H9 (cell line): ENCODE results near the gene TTC12. TPM values are rescaled to one million over a fixed set of nuclear protein-coding genes. Genes with fewer than 3 reads are reported as not detected.
A peak's percentile ranks its signal among the peaks of the same experiment; 100 is the strongest.

ENCODE experiments used
- DNase-seq: peaks from one replicate; pipeline ENCODE4 v3.0.0-alpha.2; 2017
- H2AFZ ChIP-seq: one replicate; pipeline ENCODE4 v1.6.1; 2013; ENCODE audit warnings: mild to moderate bottlenecking, low read length, control low read depth, moderate library complexity
- H2AK5ac ChIP-seq: 2 replicates; pipeline ENCODE4 v1.6.1; 2013; ENCODE audit warnings: low read length, control low read depth, mixed read lengths; ENCODE audit not compliant: insufficient read length
- H2BK120ac ChIP-seq: one replicate; pipeline ENCODE4 v1.6.1; 2013; ENCODE audit warnings: low read depth, mild to moderate bottlenecking, low read length, control low read depth, inconsistent platforms; ENCODE audit not compliant: poor library complexity, severe bottlenecking
- H2BK12ac ChIP-seq: 2 replicates; pipeline ENCODE4 v1.6.1; 2013; ENCODE audit warnings: low read length, control low read depth, mixed read lengths, low read depth; ENCODE audit not compliant: insufficient read length
- H2BK15ac ChIP-seq: 2 replicates; pipeline ENCODE4 v1.6.1; 2013; ENCODE audit warnings: low read depth, low read length, control low read depth
- H2BK20ac ChIP-seq: one replicate; pipeline ENCODE4 v1.6.1; 2013; ENCODE audit warnings: low read depth, mild to moderate bottlenecking, low read length, control low read depth, inconsistent platforms; ENCODE audit not compliant: poor library complexity, severe bottlenecking
- H2BK5ac ChIP-seq: 2 replicates; pipeline ENCODE4 v1.6.1; 2013; ENCODE audit warnings: low read length, control low read depth, mixed read lengths; ENCODE audit not compliant: insufficient read length
- H3K14ac ChIP-seq: 2 replicates; pipeline ENCODE4 v1.6.1; 2013; ENCODE audit warnings: low read length, control low read depth; ENCODE audit not compliant: insufficient read depth
- H3K18ac ChIP-seq: 2 replicates; pipeline ENCODE4 v1.6.1; 2013; ENCODE audit warnings: low read depth, mild to moderate bottlenecking, mixed read lengths, low read length, control low read depth; ENCODE audit not compliant: insufficient read length
- H3K23ac ChIP-seq: 2 replicates; pipeline ENCODE4 v1.6.1; 2013; ENCODE audit warnings: low read length, control low read depth, mixed read lengths, low read depth; ENCODE audit not compliant: insufficient read length
- H3K23me2 ChIP-seq: 2 replicates; pipeline ENCODE4 v1.6.1; 2013; ENCODE audit warnings: low read depth, mild to moderate bottlenecking, mixed read lengths, low read length, control low read depth; ENCODE audit not compliant: insufficient read length, poor library complexity, severe bottlenecking
- H3K27ac ChIP-seq: 2 replicates; pipeline ENCODE4 v1.5.1; 2013; ENCODE audit warnings: low read length, control low read depth, mixed read lengths, low read depth; ENCODE audit not compliant: insufficient read length
- H3K27me3 ChIP-seq: 2 replicates; pipeline ENCODE4 v1.6.1; 2013; ENCODE audit warnings: low read length, control low read depth, inconsistent platforms; ENCODE audit not compliant: insufficient read depth
- H3K4ac ChIP-seq: 2 replicates; pipeline ENCODE4 v1.6.1; 2013; ENCODE audit warnings: low read depth, mild to moderate bottlenecking, control low read depth, inconsistent platforms, low read length, moderate library complexity
- H3K4me1 ChIP-seq: 2 replicates; pipeline ENCODE4 v1.6.1; 2013; ENCODE audit warnings: low read length, control low read depth, inconsistent platforms; ENCODE audit not compliant: insufficient read depth
- H3K4me2 ChIP-seq: 2 replicates; pipeline ENCODE4 v1.6.1; 2013; ENCODE audit warnings: low read length, control low read depth, mixed read lengths; ENCODE audit not compliant: insufficient read length, insufficient read depth
- H3K56ac ChIP-seq: 2 replicates; pipeline ENCODE4 v1.6.1; 2013; ENCODE audit warnings: low read depth, mild to moderate bottlenecking, mixed read lengths, low read length, control low read depth; ENCODE audit not compliant: insufficient read length
- H3K79me1 ChIP-seq: 2 replicates; pipeline ENCODE4 v1.6.1; 2013; ENCODE audit warnings: low read depth, mild to moderate bottlenecking, moderate library complexity, low read length, control low read depth, inconsistent platforms; ENCODE audit not compliant: insufficient read depth, poor library complexity, severe bottlenecking
- H3K79me2 ChIP-seq: 2 replicates; pipeline ENCODE4 v1.6.1; 2013; ENCODE audit warnings: low read length, control low read depth, inconsistent platforms; ENCODE audit not compliant: insufficient read depth
- H3K9ac ChIP-seq: 2 replicates; pipeline ENCODE4 v1.6.1; 2013; ENCODE audit warnings: low read length, control low read depth, mixed read lengths; ENCODE audit not compliant: insufficient read length; ENCODE audit errors: extremely low read depth
- H3K9me3 ChIP-seq: one replicate; pipeline ENCODE4 v1.6.1; 2013; ENCODE audit warnings: low read depth, low read length, inconsistent platforms; ENCODE audit not compliant: control insufficient read depth
- H3T11ph ChIP-seq: one replicate; pipeline ENCODE4 v1.6.1; 2013; ENCODE audit warnings: mild to moderate bottlenecking, low read length, control low read depth, inconsistent platforms
- H4K20me1 ChIP-seq: one replicate; pipeline ENCODE4 v1.6.1; 2013; ENCODE audit not compliant: control insufficient read depth, insufficient read length, insufficient read depth
- H4K5ac ChIP-seq: 2 replicates; pipeline ENCODE4 v1.6.1; 2013; ENCODE audit warnings: low read depth, mild to moderate bottlenecking, mixed read lengths, low read length, control low read depth; ENCODE audit not compliant: insufficient read length
- H4K8ac ChIP-seq: replicated peaks from 2 replicates; pipeline ENCODE4 v1.6.1; 2013; ENCODE audit warnings: low read length, control low read depth, mixed read lengths, low read depth; ENCODE audit not compliant: insufficient read length
- H4K91ac ChIP-seq: 2 replicates; pipeline ENCODE4 v1.6.1; 2013; ENCODE audit warnings: low read depth, mild to moderate bottlenecking, moderate library complexity, mixed read lengths, low read length, control low read depth; ENCODE audit not compliant: insufficient read length
- H3K27ac Mint-ChIP-seq, 3 experiments: 2 replicates in 2 of 3; 3 replicates in 1 of 3; pipeline ENCODE4 v1.8.0; 2020 to 2021; ENCODE audit warnings: mixed read lengths in 3 of 3, mild to moderate bottlenecking in 1 of 3, moderate library complexity in 1 of 3
- H3K27me3 Mint-ChIP-seq: 2 replicates; pipeline ENCODE4 v1.8.0; 2021; ENCODE audit warnings: low read depth, mild to moderate bottlenecking, moderate library complexity, mixed read lengths
- H3K36me3 Mint-ChIP-seq, 3 experiments: 2 replicates in 2 of 3; 3 replicates in 1 of 3; pipeline ENCODE4 v1.8.0; 2020 to 2021; ENCODE audit warnings: low read depth in 3 of 3, mixed read lengths in 3 of 3; ENCODE audit not compliant: insufficient read depth in 1 of 3
- H3K4me1 Mint-ChIP-seq, 2 experiments: 2 replicates each; pipeline ENCODE4 v1.8.0; 2020; ENCODE audit warnings: mixed read lengths in 2 of 2
- H3K4me3 Mint-ChIP-seq, 2 experiments: 2 replicates in 1 of 2; 3 replicates in 1 of 2; pipeline ENCODE4 v1.8.0; 2020 to 2021; ENCODE audit warnings: mild to moderate bottlenecking in 2 of 2, mixed read lengths in 2 of 2, moderate library complexity in 1 of 2
- H3K9me3 Mint-ChIP-seq, 2 experiments: 2 replicates in 1 of 2; 3 replicates in 1 of 2; pipeline ENCODE4 v1.8.0; 2020; ENCODE audit warnings: mild to moderate bottlenecking in 2 of 2, mixed read lengths in 2 of 2, moderate library complexity in 1 of 2
- CTCF ChIP-seq: fragments of 200-600 bp; sonication (generic); conservative IDR thresholded peaks from 3 replicates; pipeline ENCODE4 v1.8.0; 2021; ENCODE audit warnings: antibody characterized with exemption, mild to moderate bottlenecking
- WGBS: extraction: QIAGEN DNeasy Blood & Tissue Kit; methylation state at CpG from one replicate; pipeline ENCODE4 v1.1.7; 2013; ENCODE audit warnings: missing lambda C conversion rate, low lambda C conversion rate, mixed read lengths; ENCODE audit not compliant: insufficient read length; ENCODE audit errors: extremely low coverage; 5-methylcytosine and 5-hydroxymethylcytosine counted together
- total RNA-seq: library from RNA; stranded (reverse); gene quantifications from 2 replicates; pipeline ENCODE4 v1.2.1, GENCODE V29; 2021

Gene TTC12
- total RNA-seq, 1 experiment from 2014 or later = 8.3 TPM

- H2AK5ac ChIP-seq = no peak overlapping the region
- no peaks in the 10 kb centered on the region for H3K79me2 ChIP-seq
- H4K5ac ChIP-seq = no peak overlapping the region
- H4K20me1 ChIP-seq = no peaks in the 10 kb centered on the region
- H3K27ac ChIP-seq = no peak overlapping the region
- no peaks in the 10 kb centered on the region for H3K27me3 ChIP-seq
- WGBS = no CpG with 5 or more reads among the region's 3 CpGs
- no peak for TF ChIP-seq CTCF
- Mint-ChIP-seq H3K27me3 (no peaks in the 10 kb centered on the region; the same call in 1 of the 2 replicates), H3K4me3 (no peak overlapping the region), H3K27ac (no peak overlapping the region), H3K36me3 (no peaks in the 10 kb centered on the region; a peak in 1 of 7 replicates), H3K9me3 (no peaks in the 10 kb centered on the region), H3K4me1 (no peaks in the 10 kb centered on the region; a peak in 1 of 4 replicates)
- no peaks in the 10 kb centered on the region for H3K79me1 ChIP-seq
- no peak overlapping the region for H3K23ac ChIP-seq
- no peak overlapping the region for H2BK12ac ChIP-seq
- no peak overlapping the region for H2BK5ac ChIP-seq
- no peak overlapping the region for H3K56ac ChIP-seq
- no peak overlapping the region for H3K9ac ChIP-seq
- no peaks in the 10 kb centered on the region for H3K4me1 ChIP-seq
- H3T11ph ChIP-seq = no peak overlapping the region
- H3K14ac ChIP-seq = no peak overlapping the region
- no peak overlapping the region for H2BK120ac ChIP-seq
- peak overlapping the region; percentile 25 for H3K18ac ChIP-seq
- no peak overlapping the region for H3K4ac ChIP-seq
- no peaks in the 10 kb centered on the region for H3K23me2 ChIP-seq
- H2BK15ac ChIP-seq = no peak overlapping the region
- no peak for DNase-seq
- H2BK20ac ChIP-seq = no peak overlapping the region
- no peak overlapping the region for H2AFZ ChIP-seq
- no peak overlapping the region for H4K8ac ChIP-seq
- H4K91ac ChIP-seq = no peak overlapping the region
- no peaks in the 10 kb centered on the region for H3K9me3 ChIP-seq
- H3K4me2 ChIP-seq = no peak overlapping the region
These were observed 28.4 kb upstream of the TTC12 start for GRCh38 chr11:113286009-113286408.
